ENCODE measurements around the gene RNF220. TPM values are rescaled to one million over a fixed set of nuclear protein-coding genes. Genes with fewer than 3 reads are reported as not detected.

The RNF220 gene
- total RNA-seq, 1 donor from 2014 or later: 62.6 TPM

DNA sequence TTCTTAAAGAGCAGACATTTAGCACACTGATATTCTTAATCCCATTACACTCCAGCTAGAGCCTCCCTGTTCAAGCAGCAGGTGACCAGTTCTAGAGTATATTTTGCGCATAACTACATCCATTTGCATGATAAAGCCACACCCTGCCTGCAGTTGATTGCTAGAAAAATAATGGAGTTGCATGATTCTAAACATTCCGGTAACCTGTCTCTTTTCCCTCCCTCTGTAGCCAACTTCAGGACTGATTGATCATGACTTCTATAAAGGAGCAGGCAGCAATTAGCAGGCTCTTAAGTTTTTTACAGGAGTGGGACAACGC is 284.4 kb downstream of the RNF220 start:
- Histone ChIP-seq H3K9me3 (replicated peaks) (no peaks in the 10 kb centered on the region), H3K4me1 (no peaks in the 10 kb centered on the region), H3K27ac (replicated peaks) (no peak overlapping the region), H3K4me3 (no peak overlapping the region), H3K27me3 (ENCODE audit: low read depth) (peaks cover 6% of the 10 kb centered on the region), H3K36me3 (no peaks in the 10 kb centered on the region)
- TF ChIP-seq, protein P1, sequence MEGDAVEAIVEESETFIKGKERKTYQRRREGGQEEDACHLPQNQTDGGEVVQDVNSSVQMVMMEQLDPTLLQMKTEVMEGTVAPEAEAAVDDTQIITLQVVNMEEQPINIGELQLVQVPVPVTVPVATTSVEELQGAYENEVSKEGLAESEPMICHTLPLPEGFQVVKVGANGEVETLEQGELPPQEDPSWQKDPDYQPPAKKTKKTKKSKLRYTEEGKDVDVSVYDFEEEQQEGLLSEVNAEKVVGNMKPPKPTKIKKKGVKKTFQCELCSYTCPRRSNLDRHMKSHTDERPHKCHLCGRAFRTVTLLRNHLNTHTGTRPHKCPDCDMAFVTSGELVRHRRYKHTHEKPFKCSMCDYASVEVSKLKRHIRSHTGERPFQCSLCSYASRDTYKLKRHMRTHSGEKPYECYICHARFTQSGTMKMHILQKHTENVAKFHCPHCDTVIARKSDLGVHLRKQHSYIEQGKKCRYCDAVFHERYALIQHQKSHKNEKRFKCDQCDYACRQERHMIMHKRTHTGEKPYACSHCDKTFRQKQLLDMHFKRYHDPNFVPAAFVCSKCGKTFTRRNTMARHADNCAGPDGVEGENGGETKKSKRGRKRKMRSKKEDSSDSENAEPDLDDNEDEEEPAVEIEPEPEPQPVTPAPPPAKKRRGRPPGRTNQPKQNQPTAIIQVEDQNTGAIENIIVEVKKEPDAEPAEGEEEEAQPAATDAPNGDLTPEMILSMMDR (IDR thresholded peaks at IDR 0.05; ENCODE audit: borderline replicate concordance): no peak
- intact Hi-C loops (cut with micrococcal nuclease): no loop called here
- no peak for DNase-seq

DNA sequence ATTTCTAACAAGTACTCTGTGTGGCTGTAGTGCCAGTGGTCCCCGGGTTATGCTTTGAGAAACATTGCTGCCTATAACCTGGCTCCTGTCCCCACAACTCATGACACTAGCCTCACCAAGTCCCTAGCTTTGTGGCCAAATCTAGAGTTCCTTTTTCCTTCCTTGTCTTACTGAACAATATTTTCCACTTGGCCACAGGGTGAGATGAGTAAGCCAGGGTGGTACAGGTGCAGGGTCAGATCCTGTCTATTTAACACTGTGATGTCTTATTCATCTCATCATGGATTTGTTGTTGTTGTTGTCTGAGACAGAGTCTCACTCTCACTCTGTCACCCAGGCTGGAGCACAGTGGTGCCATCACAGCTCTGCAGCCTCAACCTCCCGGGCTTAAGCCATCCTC is 288.1 kb downstream of the RNF220 start:
- DNase-seq: no peak
- Histone ChIP-seq H3K4me3 (no peak overlapping the region), H3K4me1 (no peaks in the 10 kb centered on the region), H3K36me3 (no peaks in the 10 kb centered on the region), H3K27me3 (ENCODE audit: low read depth) (peaks cover 6% of the 10 kb centered on the region), H3K27ac (replicated peaks) (no peak overlapping the region), H3K9me3 (replicated peaks) (no peaks in the 10 kb centered on the region)
- intact Hi-C loops (cut with micrococcal nuclease): no loop called here
- TF ChIP-seq, protein P1 (IDR thresholded peaks at IDR 0.05; ENCODE audit: borderline replicate concordance): no peak

DNA sequence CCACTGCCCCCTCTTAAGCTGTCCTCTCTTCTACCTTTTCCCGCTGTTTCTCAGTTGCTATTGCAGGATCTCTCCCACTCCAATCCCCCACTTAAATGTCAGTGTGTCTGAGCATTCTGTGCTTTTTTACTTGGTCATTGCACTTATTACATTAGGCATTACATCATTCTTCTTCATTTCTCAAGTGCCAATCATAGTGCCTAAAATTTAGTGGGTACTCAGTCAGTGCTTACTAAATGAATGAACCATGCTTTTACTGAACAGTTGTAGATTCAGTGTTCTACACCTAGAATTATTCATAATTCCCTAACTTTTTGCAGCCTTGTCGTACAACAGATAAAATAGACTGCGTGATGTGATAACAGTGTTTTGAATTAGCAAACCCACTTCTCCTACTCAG is 288.8 kb downstream of the RNF220 start:
- TF ChIP-seq, protein P1 (IDR thresholded peaks at IDR 0.05; ENCODE audit: borderline replicate concordance): no peak
- Histone ChIP-seq H3K4me3 (no peak overlapping the region), H3K9me3 (replicated peaks) (no peaks in the 10 kb centered on the region), H3K27ac (replicated peaks) (no peak overlapping the region), H3K36me3 (no peaks in the 10 kb centered on the region), H3K4me1 (no peaks in the 10 kb centered on the region), H3K27me3 (ENCODE audit: low read depth) (peaks cover 6% of the 10 kb centered on the region)
- intact Hi-C loops (cut with micrococcal nuclease): no loop called here
- DNase-seq: no peak

DNA sequence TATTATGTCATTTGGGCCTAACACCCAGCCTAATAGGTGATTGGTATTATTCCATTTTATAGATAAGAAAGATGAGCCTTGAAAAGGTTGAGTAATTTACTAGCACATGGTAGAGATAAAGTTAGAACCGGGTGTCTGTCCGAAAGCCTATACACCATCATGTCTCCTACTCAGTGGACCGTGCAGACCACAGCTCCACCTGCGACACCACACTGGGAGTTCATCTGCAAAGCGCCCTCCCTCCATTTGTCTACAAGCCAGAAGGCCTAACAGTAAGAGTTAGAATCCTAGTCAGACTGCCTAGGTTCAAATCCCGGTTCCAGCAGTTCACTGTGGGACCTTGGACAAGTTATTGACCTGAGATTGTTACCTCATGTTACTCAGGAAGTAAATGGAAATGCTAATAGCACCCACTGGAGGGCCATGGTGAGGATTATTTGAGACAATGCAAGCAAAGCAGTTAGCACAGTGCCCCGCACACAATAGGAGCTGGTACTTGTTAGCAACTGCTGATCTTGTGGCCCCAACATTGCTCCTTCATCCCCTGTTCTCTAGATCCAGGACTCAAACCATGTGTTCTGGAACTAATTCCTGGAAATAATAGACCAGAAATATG is 289.9 kb downstream of the RNF220 start:
- no peak overlapping the region for H3K27ac ChIP-seq (replicated peaks)
- no peak overlapping the region for H3K4me3 ChIP-seq
- no peaks in the 10 kb centered on the region for H3K4me1 ChIP-seq
- peaks cover 4% of the 10 kb centered on the region for H3K27me3 ChIP-seq (ENCODE audit: low read depth)
- no peaks in the 10 kb centered on the region for H3K9me3 ChIP-seq (replicated peaks)
- TF ChIP-seq, protein P1 (IDR thresholded peaks at IDR 0.05; ENCODE audit: borderline replicate concordance): no peak
- no peak for DNase-seq
- intact Hi-C loops (cut with micrococcal nuclease): no loop called here
- no peaks in the 10 kb centered on the region for H3K36me3 ChIP-seq

DNA sequence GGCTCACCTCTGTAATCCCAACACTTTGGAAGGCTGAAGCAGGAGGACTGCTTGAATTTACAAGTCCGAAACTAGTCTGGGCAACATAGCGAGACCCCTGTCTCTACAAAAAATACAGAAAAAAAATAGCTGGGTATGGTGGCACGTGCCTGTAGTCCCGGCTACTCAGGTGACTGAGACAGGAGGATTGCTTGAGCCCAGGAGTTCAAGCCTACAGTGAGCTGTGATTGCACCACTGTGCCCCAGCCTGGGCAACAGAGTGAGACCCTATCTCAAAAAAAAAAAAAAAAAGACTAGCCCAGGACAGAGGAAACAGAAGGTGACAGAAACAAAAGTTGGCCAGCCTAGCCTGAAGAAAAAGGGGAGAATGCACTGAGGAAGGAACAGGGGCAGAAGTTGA is 290.6 kb downstream of the RNF220 start:
- Histone ChIP-seq H3K4me3 (no peak overlapping the region), H3K9me3 (replicated peaks) (no peaks in the 10 kb centered on the region), H3K27me3 (ENCODE audit: low read depth) (no peaks in the 10 kb centered on the region), H3K36me3 (no peaks in the 10 kb centered on the region), H3K27ac (replicated peaks) (no peak overlapping the region), H3K4me1 (no peaks in the 10 kb centered on the region)
- intact Hi-C loops (cut with micrococcal nuclease): no loop called here
- TF ChIP-seq, protein P1 (IDR thresholded peaks at IDR 0.05; ENCODE audit: borderline replicate concordance): no peak
- DNase-seq: no peak

Data from left ventricle myocardium inferior (tissue), 1 donor.